ENCODE data around the gene CPA2. TPM values are rescaled to one million over a fixed set of nuclear protein-coding genes. Genes with fewer than 3 reads are reported as not detected.
"Not testable (repeated sequence)": the region's sequence is repeated elsewhere in the genome, so short reads cannot be mapped to it uniquely, and the experiment has no call there.

CPA2 gene
- total and polyA plus RNA-seq, 2 experiments from 2014 or later = 198 to 303 TPM

- Histone ChIP-seq H4K20me1 (ENCODE audit: insufficient read depth, poor library complexity, severe bottlenecking) (no peaks in the 10 kb centered on the region), H3K9me2 (replicated peaks; ENCODE audit: insufficient read depth) (no peaks in the 10 kb centered on the region), H2AFZ (no peak overlapping the region), H3K27ac (no peak overlapping the region), H3K4me1 (ENCODE audit: insufficient read depth) (peaks cover 3% of the 10 kb centered on the region), H3K9me3 (ENCODE audit: low read depth) (no peaks in the 10 kb centered on the region), H3K27me3 (no peaks in the 10 kb centered on the region), H3K36me3 (replicated peaks; ENCODE audit: insufficient read depth, low read depth) (no peaks in the 10 kb centered on the region), H3K4me2 (no peak overlapping the region), H3K4me3 (no peak overlapping the region), H3K79me2 (no peaks in the 10 kb centered on the region)
- no peak for DNase-seq (ENCODE audit: low spot score)
- TF ChIP-seq CTCF (IDR thresholded peaks at IDR 0.05; ENCODE audit: poor library complexity) (no peak), EZH2 (IDR thresholded peaks at IDR 0.05; ENCODE audit: borderline replicate concordance) (no peak), EZH2phosphoT487 (IDR thresholded peaks at IDR 0.05; ENCODE audit: low read depth, severe bottlenecking, unreplicated experiment) (no peak)
- 85% methylated on average over 3 of the region's 4 CpGs for WGBS (ENCODE audit: low lambda C conversion rate, missing lambda C conversion rate)
Measured at GRCh38 chr7:130221746-130222145, 44.9 kb upstream of the CPA2 start.

DNA sequence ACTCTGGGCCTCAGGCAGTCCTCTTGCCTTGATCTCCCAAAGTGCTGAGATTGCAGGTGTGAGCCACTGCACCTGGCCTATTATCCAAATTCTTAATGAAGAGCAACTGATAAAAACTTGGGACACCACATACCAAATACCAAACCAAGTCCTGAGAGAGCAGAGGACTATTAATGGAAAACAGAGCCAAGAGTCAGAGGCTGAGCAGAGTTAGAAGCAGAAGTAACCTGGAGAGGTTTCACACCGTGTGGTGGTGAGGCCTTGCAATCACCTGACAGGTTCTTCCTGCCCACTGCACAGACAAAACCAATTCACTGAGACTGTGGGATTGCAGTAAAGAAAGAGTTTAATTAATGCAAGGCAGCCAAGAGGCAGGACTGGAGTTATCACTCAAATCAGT lies 43.0 kb upstream of the CPA2 start:
- Histone ChIP-seq H3K4me3 (no peak overlapping the region), H3K9me3 (ENCODE audit: low read depth) (no peaks in the 10 kb centered on the region), H2AFZ (no peak overlapping the region), H3K4me2 (no peak overlapping the region), H3K79me2 (no peaks in the 10 kb centered on the region), H3K27me3 (no peaks in the 10 kb centered on the region), H3K27ac (no peak overlapping the region), H3K4me1 (ENCODE audit: insufficient read depth) (peaks cover 14% of the 10 kb centered on the region), H3K36me3 (replicated peaks; ENCODE audit: insufficient read depth, low read depth) (no peaks in the 10 kb centered on the region), H3K9me2 (replicated peaks; ENCODE audit: insufficient read depth) (no peaks in the 10 kb centered on the region), H4K20me1 (ENCODE audit: insufficient read depth, poor library complexity, severe bottlenecking) (no peaks in the 10 kb centered on the region)
- 70% methylated on average over 1 of the region's 1 CpG for WGBS (ENCODE audit: low lambda C conversion rate, missing lambda C conversion rate)
- TF ChIP-seq EZH2 (IDR thresholded peaks at IDR 0.05; ENCODE audit: borderline replicate concordance) (no peak), EZH2phosphoT487 (IDR thresholded peaks at IDR 0.05; ENCODE audit: low read depth, severe bottlenecking, unreplicated experiment) (no peak), CTCF (IDR thresholded peaks at IDR 0.05; ENCODE audit: poor library complexity) (no peak)
- no peak for DNase-seq (ENCODE audit: low spot score)

- H3K27ac ChIP-seq = no peak overlapping the region
- no peaks in the 10 kb centered on the region for H3K27me3 ChIP-seq
- TF ChIP-seq EZH2phosphoT487 (IDR thresholded peaks at IDR 0.05; ENCODE audit: low read depth, severe bottlenecking, unreplicated experiment) (no peak), CTCF (IDR thresholded peaks at IDR 0.05; ENCODE audit: poor library complexity) (no peak), EZH2 (IDR thresholded peaks at IDR 0.05; ENCODE audit: borderline replicate concordance) (no peak)
- H3K36me3 ChIP-seq (replicated peaks; ENCODE audit: insufficient read depth, low read depth) = no peaks in the 10 kb centered on the region
- H3K4me1 ChIP-seq (ENCODE audit: insufficient read depth) = peaks cover 19% of the 10 kb centered on the region
- 88% methylated on average over 5 of the region's 5 CpGs for WGBS (ENCODE audit: low lambda C conversion rate, missing lambda C conversion rate)
- H3K9me2 ChIP-seq (replicated peaks; ENCODE audit: insufficient read depth) = no peaks in the 10 kb centered on the region
- H4K20me1 ChIP-seq (ENCODE audit: insufficient read depth, poor library complexity, severe bottlenecking) = no peaks in the 10 kb centered on the region
- no peak for DNase-seq (ENCODE audit: low spot score)
- no peaks in the 10 kb centered on the region for H3K9me3 ChIP-seq (ENCODE audit: low read depth)
- H3K79me2 ChIP-seq = no peaks in the 10 kb centered on the region
- H3K4me2 ChIP-seq = no peak overlapping the region
- H2AFZ ChIP-seq = no peak overlapping the region
- no peak overlapping the region for H3K4me3 ChIP-seq
Measured at GRCh38 chr7:130224210-130224609, 42.5 kb upstream of the CPA2 start.

DNA sequence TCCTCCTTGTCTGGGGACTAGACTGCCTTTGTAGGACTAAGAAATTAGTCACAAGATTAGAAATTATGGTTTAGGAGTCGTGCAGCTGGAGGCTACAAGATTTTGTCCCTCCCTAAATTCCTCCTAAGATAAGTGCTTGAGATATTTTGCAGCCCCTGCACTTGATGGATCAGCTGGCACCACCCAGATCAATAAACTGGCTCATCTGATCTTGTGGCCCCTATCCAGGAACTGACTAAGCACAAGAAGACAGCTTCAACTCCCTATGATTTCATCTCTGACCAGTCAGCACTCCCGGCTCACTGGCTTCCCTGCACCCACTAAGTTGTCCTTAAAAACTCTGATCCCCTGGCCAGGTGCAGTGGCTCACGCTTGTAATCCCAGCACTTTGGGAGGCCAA lies 41.7 kb upstream of the CPA2 start:
- 83% methylated on average over 3 of the region's 3 CpGs for WGBS (ENCODE audit: low lambda C conversion rate, missing lambda C conversion rate)
- not testable (repeated sequence) for H3K79me2 ChIP-seq; H3K27me3 ChIP-seq; H3K27ac ChIP-seq; H4K20me1 ChIP-seq (ENCODE audit: insufficient read depth, poor library complexity, severe bottlenecking); H3K9me3 ChIP-seq (ENCODE audit: low read depth); H3K36me3 ChIP-seq (replicated peaks; ENCODE audit: insufficient read depth, low read depth); DNase-seq (ENCODE audit: low spot score); H3K4me3 ChIP-seq; H3K9me2 ChIP-seq (replicated peaks; ENCODE audit: insufficient read depth); H3K4me2 ChIP-seq; H2AFZ ChIP-seq
- H3K4me1 ChIP-seq (ENCODE audit: insufficient read depth) = peaks cover 21% of the 10 kb centered on the region

All from hepatocyte (in vitro differentiated cells).